HG03342 (cell line): ENCODE data around the gene TEX13B.

Experiments used
- ATAC-seq: cut with Tn5 transposase; IDR thresholded peaks from one replicate; pipeline ENCODE4 v1.9.1; 2021; ENCODE audit warnings: mild to moderate bottlenecking, moderate library complexity; ENCODE audit not compliant: unreplicated experiment

Gene TEX13B

GRCh38 chrX:107940095-107940494, 42.1 kb downstream of the TEX13B start:
- ATAC-seq = no peak

- ATAC-seq = no peak
Measured at GRCh38 chrX:107936434-107936730, 45.8 kb downstream of the TEX13B start.

GRCh38 chrX:107935664-107936433, 46.3 kb downstream of the TEX13B start:
- ATAC-seq = no peak

GRCh38 chrX:107935200-107935599, 47.0 kb downstream of the TEX13B start:
- no peak for ATAC-seq

- no peak for ATAC-seq
Measured at GRCh38 chrX:107934262-107934661, 47.9 kb downstream of the TEX13B start.
